IPS DF 6.9 (cell line): ENCODE results near the gene SPINT1.

Source experiments
- DNase-seq: peaks from one replicate; pipeline ENCODE4 v3.0.0-alpha.2; 2013; ENCODE audit warnings: low read depth, low spot score
- H3K27ac ChIP-seq: one replicate; pipeline ENCODE4 v1.5.1; 2013; ENCODE audit warnings: low read length, control low read depth
- H3K27me3 ChIP-seq: 2 replicates; pipeline ENCODE4 v1.6.1; 2013; ENCODE audit warnings: mild to moderate bottlenecking, low read length; ENCODE audit not compliant: control insufficient read depth, insufficient read depth
- H3K36me3 ChIP-seq: 2 replicates; pipeline ENCODE4 v1.6.1; 2013; ENCODE audit warnings: low read length; ENCODE audit not compliant: control insufficient read depth, insufficient read depth
- H3K4me1 ChIP-seq: 2 replicates; pipeline ENCODE4 v1.6.1; 2013; ENCODE audit warnings: low read length; ENCODE audit not compliant: control insufficient read depth, insufficient read depth
- H3K4me3 ChIP-seq: 2 replicates; pipeline ENCODE4 v1.5.1; 2013; ENCODE audit warnings: mild to moderate bottlenecking, low read length
- H3K9me3 ChIP-seq: 2 replicates; pipeline ENCODE4 v1.6.1; 2013; ENCODE audit warnings: low read length, inconsistent platforms; ENCODE audit not compliant: control insufficient read depth, insufficient read depth
- WGBS: extraction: QIAGEN DNeasy Blood & Tissue Kit; methylation state at CpG from one replicate; pipeline ENCODE4 v1.1.7; 2013; ENCODE audit warnings: mixed read lengths, missing lambda C conversion rate; ENCODE audit not compliant: insufficient read length, insufficient coverage; 5-methylcytosine and 5-hydroxymethylcytosine counted together

The SPINT1 gene

DNA sequence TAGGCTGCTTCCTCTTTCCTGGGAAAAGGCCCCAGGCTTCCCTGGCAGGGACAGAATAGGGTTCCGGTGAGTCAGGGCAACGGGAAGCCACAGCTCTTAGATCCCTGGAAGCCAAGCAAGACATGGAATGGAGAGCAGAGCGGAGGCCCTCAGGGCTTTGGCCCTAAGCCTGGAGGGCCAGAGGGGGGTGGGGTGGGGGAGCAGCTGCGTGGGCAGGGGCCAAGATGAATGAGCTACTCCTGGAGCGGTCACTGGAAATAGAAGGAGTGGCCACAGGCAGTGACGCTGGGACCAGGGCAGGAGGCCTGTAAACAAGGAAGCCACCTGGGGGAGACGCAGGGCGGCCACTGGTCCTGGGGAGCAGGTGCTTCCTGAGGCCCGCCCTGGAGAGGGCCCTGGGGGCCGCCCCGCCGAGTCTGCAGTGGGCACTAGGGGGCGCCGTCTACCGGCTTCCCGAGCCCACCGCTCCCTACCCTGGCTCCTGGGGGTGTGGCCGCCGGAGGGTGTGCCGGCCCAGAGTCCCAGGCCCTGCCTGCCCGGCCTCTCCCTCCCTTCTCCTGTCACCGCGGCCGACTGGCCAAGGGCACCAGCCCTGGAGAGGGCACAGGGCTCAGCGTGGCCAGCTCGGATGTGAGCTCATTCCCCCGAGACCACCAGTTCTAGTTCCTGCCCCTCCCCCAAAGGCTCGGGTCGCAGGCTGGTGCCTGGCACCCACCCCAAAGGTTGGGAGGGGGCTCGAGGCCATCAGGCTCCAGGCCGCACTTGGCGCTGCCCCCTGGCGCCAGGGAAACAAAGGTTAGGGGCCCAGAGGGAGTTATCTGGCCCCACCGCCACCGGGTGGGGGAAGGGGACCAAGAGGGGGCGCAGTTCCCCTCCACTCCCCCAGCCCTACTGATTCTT is 62.5 kb downstream of the SPINT1 start:
- DNase-seq = no peak
- Histone ChIP-seq H3K27ac (no peak overlapping the region), H3K36me3 (peaks cover 4% of the 10 kb centered on the region; the same call in 1 of the 2 replicates), H3K4me3 (peak overlapping the region; percentile 21; the same call in 1 of the 2 replicates), H3K4me1 (peaks cover 6% of the 10 kb centered on the region), H3K9me3 (no peaks in the 10 kb centered on the region), H3K27me3 (no peaks in the 10 kb centered on the region)
- WGBS = no CpG with 5 or more reads among the region's 36 CpGs

DNA sequence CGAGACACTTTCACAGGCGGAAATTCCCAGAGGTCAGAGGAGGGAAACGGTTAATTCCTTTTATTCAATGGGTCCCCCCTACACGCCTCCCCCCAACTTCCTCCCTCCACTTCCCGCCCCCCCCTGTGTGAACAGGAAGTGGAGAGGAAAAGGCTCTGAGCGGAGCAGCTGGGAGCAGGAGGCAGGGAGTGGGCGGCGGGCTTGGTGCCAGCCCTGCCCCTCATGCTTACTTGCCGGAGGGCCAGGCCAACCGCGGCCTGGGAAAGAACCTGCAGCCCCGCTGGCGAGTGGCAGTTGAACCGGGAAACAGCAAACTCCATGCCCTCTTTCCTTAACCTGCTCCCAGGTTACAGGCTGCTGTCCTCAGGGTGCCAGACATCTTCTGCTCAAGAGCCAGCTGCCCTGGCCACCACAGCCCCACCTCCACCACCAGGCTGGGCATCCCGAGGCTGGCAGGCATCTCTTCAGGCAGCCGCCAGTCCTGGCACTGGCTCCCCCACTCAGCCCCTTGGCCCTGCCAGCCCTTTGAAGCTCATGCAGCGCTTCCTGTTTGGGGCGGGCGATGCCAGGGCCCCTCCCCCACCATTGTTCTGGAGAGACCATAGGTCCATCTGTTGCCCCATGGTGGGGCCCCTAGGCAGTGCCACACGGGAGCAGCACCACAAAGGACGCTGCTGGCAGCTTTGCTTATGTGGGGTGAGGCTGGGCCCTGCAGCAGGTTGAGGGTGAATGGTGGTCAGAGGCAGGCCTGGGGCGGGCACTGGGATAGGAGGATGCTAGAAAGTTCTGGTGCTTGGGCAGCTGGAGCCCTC is 63.3 kb downstream of the SPINT1 start:
- Histone ChIP-seq H3K27me3 (no peaks in the 10 kb centered on the region), H3K27ac (no peak overlapping the region), H3K36me3 (peaks cover 4% of the 10 kb centered on the region; the same call in 1 of the 2 replicates), H3K9me3 (no peaks in the 10 kb centered on the region), H3K4me3 (peak overlapping the region; percentile 2; the same call in 1 of the 2 replicates), H3K4me1 (peaks cover 6% of the 10 kb centered on the region)
- no CpG with 5 or more reads among the region's 22 CpGs for WGBS
- DNase-seq = no peak
